KMS-11 (cell line): ENCODE results near the gene PGM1.

ENCODE experiments used
- H2AFZ ChIP-seq: fragments of 200-600 bp; sonication (generic); 2 replicates; pipeline ENCODE4 v1.6.1; 2016; ENCODE audit warnings: antibody characterized with exemption, mixed run types, low read depth
- H3K27ac ChIP-seq: fragments of 200-600 bp; sonication (generic); 2 replicates; pipeline ENCODE4 v1.6.1; 2016; ENCODE audit warnings: mild to moderate bottlenecking, mixed run types
- H3K27me3 ChIP-seq: fragments of 200-600 bp; sonication (generic); 2 replicates; pipeline ENCODE4 v1.6.1; 2017; ENCODE audit warnings: mild to moderate bottlenecking, low read depth, mixed run types, moderate library complexity; ENCODE audit not compliant: insufficient read depth
- H3K36me3 ChIP-seq: fragments of 200-600 bp; sonication (generic); 2 replicates; pipeline ENCODE4 v1.6.1; 2017; ENCODE audit warnings: mild to moderate bottlenecking, mixed run types; ENCODE audit not compliant: insufficient read depth
- H3K4me1 ChIP-seq: fragments of 200-600 bp; sonication (generic); 2 replicates; pipeline ENCODE4 v1.6.1; 2016; ENCODE audit warnings: mild to moderate bottlenecking, low read depth, mixed run types; ENCODE audit not compliant: poor library complexity, severe bottlenecking
- H3K4me2 ChIP-seq: fragments of 200-600 bp; sonication (generic); 2 replicates; pipeline ENCODE4 v1.7.0; 2016; ENCODE audit warnings: mild to moderate bottlenecking, mixed run types
- H3K4me3 ChIP-seq: fragments of 200-600 bp; sonication (generic); IDR thresholded peaks from 2 replicates; pipeline ENCODE4 v1.6.1; 2017; ENCODE audit warnings: low read depth, low read length, mixed read lengths; ENCODE audit not compliant: insufficient read depth
- H3K79me2 ChIP-seq: fragments of 200-600 bp; sonication (generic); 2 replicates; pipeline ENCODE4 v1.6.1; 2016; ENCODE audit warnings: low read depth, mixed run types; ENCODE audit not compliant: insufficient read depth
- H3K9ac ChIP-seq: fragments of 200-600 bp; sonication (generic); 2 replicates; pipeline ENCODE4 v1.6.1; 2016; ENCODE audit warnings: mild to moderate bottlenecking, mixed run types
- H4K20me1 ChIP-seq: fragments of 200-600 bp; sonication (generic); 2 replicates; pipeline ENCODE4 v1.6.1; 2016; ENCODE audit warnings: mild to moderate bottlenecking, mixed run types; ENCODE audit not compliant: insufficient read depth
- CTCF ChIP-seq: fragments of 200-600 bp; sonication (generic); conservative IDR thresholded peaks from 2 replicates; pipeline ENCODE4 v1.6.1; 2017; ENCODE audit warnings: low read depth, mild to moderate bottlenecking, antibody characterized with exemption, low read length, moderate library complexity, mixed read lengths

The PGM1 gene

GRCh38 chr1:63623952-63624351 is 30.7 kb downstream of the PGM1 start:
- H3K4me2 ChIP-seq: no peak overlapping the region
- no peaks in the 10 kb centered on the region for H4K20me1 ChIP-seq
- H3K27me3 ChIP-seq: no peaks in the 10 kb centered on the region
- H3K36me3 ChIP-seq: no peaks in the 10 kb centered on the region
- H3K27ac ChIP-seq: no peak overlapping the region
- H3K79me2 ChIP-seq: no peaks in the 10 kb centered on the region
- H3K9ac ChIP-seq: no peak overlapping the region
- no peak overlapping the region for H2AFZ ChIP-seq
- peaks cover 6% of the 10 kb centered on the region for H3K4me1 ChIP-seq
- no peak for TF ChIP-seq CTCF
- H3K4me3 ChIP-seq: no peak overlapping the region

- Histone ChIP-seq H3K4me3 (no peak overlapping the region), H4K20me1 (no peaks in the 10 kb centered on the region), H3K36me3 (no peaks in the 10 kb centered on the region), H3K27ac (no peak overlapping the region), H3K27me3 (no peaks in the 10 kb centered on the region), H3K4me1 (peaks cover 6% of the 10 kb centered on the region), H3K9ac (no peak overlapping the region), H3K4me2 (no peak overlapping the region), H3K79me2 (no peaks in the 10 kb centered on the region), H2AFZ (no peak overlapping the region)
- no peak for TF ChIP-seq CTCF
Observed at GRCh38 chr1:63624911-63625310, 31.7 kb downstream of the PGM1 start.

GRCh38 chr1:63626222-63626621 is 33.0 kb downstream of the PGM1 start:
- Histone ChIP-seq H4K20me1 (no peaks in the 10 kb centered on the region), H3K27ac (no peak overlapping the region), H2AFZ (no peak overlapping the region), H3K36me3 (no peaks in the 10 kb centered on the region), H3K79me2 (no peaks in the 10 kb centered on the region), H3K9ac (no peak overlapping the region), H3K4me1 (peaks cover 6% of the 10 kb centered on the region), H3K4me2 (no peak overlapping the region), H3K4me3 (no peak overlapping the region), H3K27me3 (no peaks in the 10 kb centered on the region)
- no peak for TF ChIP-seq CTCF

GRCh38 chr1:63628607-63629006 is 35.4 kb downstream of the PGM1 start:
- no peaks in the 10 kb centered on the region for H4K20me1 ChIP-seq
- TF ChIP-seq CTCF: no peak
- H3K27ac ChIP-seq: no peak overlapping the region
- H3K4me1 ChIP-seq: peaks cover 14% of the 10 kb centered on the region
- H3K4me2 ChIP-seq: no peak overlapping the region
- H3K36me3 ChIP-seq: no peaks in the 10 kb centered on the region
- H3K4me3 ChIP-seq: no peak overlapping the region
- no peak overlapping the region for H3K9ac ChIP-seq
- no peak overlapping the region for H2AFZ ChIP-seq
- H3K27me3 ChIP-seq: no peaks in the 10 kb centered on the region
- no peaks in the 10 kb centered on the region for H3K79me2 ChIP-seq
